SH-SY5Y (cell line): ENCODE data around the gene HSPG2.

Experiments used
- GATA2 ChIP-seq: IDR thresholded peaks from 2 replicates; pipeline ENCODE4 v1.6.1; 2011; ENCODE audit warnings: mild to moderate bottlenecking, low read depth, low read length
- GATA3 ChIP-seq: IDR thresholded peaks from 2 replicates; pipeline ENCODE4 v1.6.1; 2011; ENCODE audit warnings: low read depth, mild to moderate bottlenecking, low read length, moderate library complexity

- no peak for TF ChIP-seq GATA3
- TF ChIP-seq GATA2 = no peak
Measured at GRCh38 chr1:21887796-21888195, 49.3 kb downstream of the HSPG2 start.
